Nephron progenitor cell (in vitro differentiated cells): ENCODE results near the gene DHX36.
A peak's percentile ranks its signal among the peaks of the same experiment; 100 is the strongest.

Source experiments
- DNase-seq: peaks from one replicate; pipeline ENCODE4 v3.0.0; 2021
- H3K27ac Mint-ChIP-seq: 2 replicates; pipeline ENCODE4 v1.8.0; 2021; ENCODE audit warnings: mild to moderate bottlenecking, moderate library complexity, mixed read lengths
- H3K27me3 Mint-ChIP-seq: 2 replicates; pipeline ENCODE4 v1.8.0; 2021; ENCODE audit warnings: mild to moderate bottlenecking, low read depth, mixed read lengths; ENCODE audit not compliant: poor library complexity
- H3K36me3 Mint-ChIP-seq: 2 replicates; pipeline ENCODE4 v1.8.0; 2021; ENCODE audit warnings: low read depth, mixed read lengths
- H3K4me1 Mint-ChIP-seq: 2 replicates; pipeline ENCODE4 v1.8.0; 2021; ENCODE audit warnings: mixed read lengths
- H3K4me3 Mint-ChIP-seq: 2 replicates; pipeline ENCODE4 v1.8.0; 2021; ENCODE audit warnings: mild to moderate bottlenecking, moderate library complexity, mixed read lengths
- H3K9me3 Mint-ChIP-seq: 2 replicates; pipeline ENCODE4 v1.8.0; 2021; ENCODE audit warnings: mild to moderate bottlenecking, moderate library complexity, mixed read lengths
- TF ChIP-seq, protein P1 (sequence below): fragments of 200-600 bp; sonication (generic); IDR thresholded peaks from 2 replicates; pipeline ENCODE4 v1.5.0; 2021; ENCODE audit warnings: antibody characterized with exemption

Gene DHX36

DNA sequence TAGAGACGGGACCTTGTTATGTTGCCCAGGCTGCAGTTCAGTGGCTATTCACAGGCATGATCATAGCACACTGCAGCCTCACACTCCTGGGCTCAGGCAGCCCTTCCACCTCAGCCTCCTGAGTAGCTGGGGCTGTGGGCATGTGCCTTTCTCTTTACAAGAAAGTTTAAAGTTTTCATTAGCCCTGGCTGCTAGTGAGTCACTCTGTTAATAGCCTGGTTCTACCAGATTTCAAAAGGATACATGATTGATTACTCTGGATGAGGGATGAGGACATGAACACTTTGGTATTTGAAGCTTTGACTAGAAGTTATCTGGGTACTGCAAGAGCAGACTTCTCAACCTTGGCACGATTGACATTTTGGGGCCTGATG, 95.1 kb downstream of the DHX36 start:
- Mint-ChIP-seq H3K36me3 (no peaks in the 10 kb centered on the region), H3K4me1 (peaks cover 39% of the 10 kb centered on the region), H3K27ac (peak overlapping the region; percentile 64), H3K9me3 (no peaks in the 10 kb centered on the region), H3K4me3 (no peak overlapping the region), H3K27me3 (no peaks in the 10 kb centered on the region)
- TF ChIP-seq, protein P1, sequence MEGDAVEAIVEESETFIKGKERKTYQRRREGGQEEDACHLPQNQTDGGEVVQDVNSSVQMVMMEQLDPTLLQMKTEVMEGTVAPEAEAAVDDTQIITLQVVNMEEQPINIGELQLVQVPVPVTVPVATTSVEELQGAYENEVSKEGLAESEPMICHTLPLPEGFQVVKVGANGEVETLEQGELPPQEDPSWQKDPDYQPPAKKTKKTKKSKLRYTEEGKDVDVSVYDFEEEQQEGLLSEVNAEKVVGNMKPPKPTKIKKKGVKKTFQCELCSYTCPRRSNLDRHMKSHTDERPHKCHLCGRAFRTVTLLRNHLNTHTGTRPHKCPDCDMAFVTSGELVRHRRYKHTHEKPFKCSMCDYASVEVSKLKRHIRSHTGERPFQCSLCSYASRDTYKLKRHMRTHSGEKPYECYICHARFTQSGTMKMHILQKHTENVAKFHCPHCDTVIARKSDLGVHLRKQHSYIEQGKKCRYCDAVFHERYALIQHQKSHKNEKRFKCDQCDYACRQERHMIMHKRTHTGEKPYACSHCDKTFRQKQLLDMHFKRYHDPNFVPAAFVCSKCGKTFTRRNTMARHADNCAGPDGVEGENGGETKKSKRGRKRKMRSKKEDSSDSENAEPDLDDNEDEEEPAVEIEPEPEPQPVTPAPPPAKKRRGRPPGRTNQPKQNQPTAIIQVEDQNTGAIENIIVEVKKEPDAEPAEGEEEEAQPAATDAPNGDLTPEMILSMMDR: no peak
- DNase-seq: no peak

DNA sequence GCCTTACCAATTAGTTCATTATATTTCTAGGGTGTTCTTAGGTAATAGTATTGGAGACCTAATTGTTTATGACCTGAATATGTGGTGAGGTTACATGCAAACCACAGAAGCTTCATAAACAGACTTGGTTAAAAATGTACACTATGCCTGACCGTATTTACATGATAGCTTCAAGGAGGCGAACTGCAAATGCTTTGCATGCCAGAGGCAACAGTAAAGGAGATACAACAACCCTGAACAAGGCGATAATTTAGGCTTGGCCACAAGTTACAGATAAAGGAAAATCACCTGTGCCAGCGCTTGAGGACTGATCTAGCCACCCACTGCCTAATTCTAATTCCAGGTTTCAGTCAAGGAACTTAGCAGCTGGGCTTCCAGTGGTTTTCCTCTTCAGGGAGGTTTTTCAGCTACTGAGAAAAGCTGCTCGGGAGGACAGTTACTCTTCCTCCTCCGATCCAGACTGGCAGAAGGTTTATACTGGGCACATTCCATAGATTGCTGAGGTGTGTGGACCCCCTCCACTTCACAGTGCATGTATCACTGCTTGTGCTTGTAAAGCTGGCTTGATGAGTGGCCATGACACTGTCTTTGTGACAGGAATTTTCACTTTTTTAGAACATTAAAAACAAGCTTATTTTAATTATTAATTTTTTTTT, 95.6 kb downstream of the DHX36 start:
- Mint-ChIP-seq H3K4me1 (peaks cover 44% of the 10 kb centered on the region), H3K36me3 (no peaks in the 10 kb centered on the region), H3K4me3 (no peak overlapping the region), H3K27ac (peak overlapping the region; percentile 42), H3K9me3 (no peaks in the 10 kb centered on the region), H3K27me3 (no peaks in the 10 kb centered on the region)
- TF ChIP-seq, protein P1: no peak
- DNase-seq: no peak

DNA sequence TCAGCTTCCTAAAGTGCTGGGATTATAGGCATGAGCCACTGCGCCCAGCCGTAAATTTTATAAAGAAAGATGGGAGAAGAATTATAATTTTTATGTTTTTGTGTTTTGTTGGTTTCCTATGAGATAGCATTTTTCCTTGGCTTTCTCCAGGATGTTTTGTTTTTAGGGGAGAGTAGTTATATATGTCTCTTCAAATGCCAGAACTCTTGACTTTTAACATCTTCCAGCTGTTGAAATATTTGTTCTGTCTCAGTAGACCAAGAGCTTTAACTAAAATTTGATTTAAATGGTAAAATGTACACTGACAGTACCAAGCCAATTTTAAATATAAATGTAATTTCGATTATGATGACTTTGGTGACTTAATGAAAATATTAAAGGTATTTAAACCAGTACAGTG, 96.8 kb downstream of the DHX36 start:
- no peak for DNase-seq
- H3K36me3 Mint-ChIP-seq: no peaks in the 10 kb centered on the region
- no peak overlapping the region for H3K27ac Mint-ChIP-seq
- no peak overlapping the region for H3K4me3 Mint-ChIP-seq
- peaks cover 41% of the 10 kb centered on the region for H3K4me1 Mint-ChIP-seq
- H3K9me3 Mint-ChIP-seq: no peaks in the 10 kb centered on the region
- no peaks in the 10 kb centered on the region for H3K27me3 Mint-ChIP-seq
- TF ChIP-seq, protein P1: no peak

DNA sequence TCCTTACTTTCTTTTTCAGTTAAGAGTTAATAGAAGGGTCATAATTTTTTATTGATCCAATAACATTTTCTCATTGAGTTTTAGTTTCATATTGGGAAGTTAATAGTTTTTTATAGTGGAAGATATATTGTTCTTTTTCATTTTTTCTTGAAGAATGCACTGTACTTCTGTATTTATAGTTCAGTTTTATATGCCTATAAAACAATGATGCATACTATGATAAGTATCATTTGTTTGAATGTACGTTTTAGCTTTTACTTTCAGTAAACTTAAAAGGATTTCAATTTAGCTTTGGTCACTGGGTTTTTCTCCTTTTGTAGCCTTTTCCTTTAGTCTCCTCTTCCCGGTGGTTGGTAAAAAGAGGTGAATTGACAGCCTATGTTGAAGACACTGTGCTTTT, 98.8 kb downstream of the DHX36 start:
- H3K27ac Mint-ChIP-seq: no peak overlapping the region
- H3K4me3 Mint-ChIP-seq: no peak overlapping the region
- no peaks in the 10 kb centered on the region for H3K27me3 Mint-ChIP-seq
- no peak for DNase-seq
- H3K9me3 Mint-ChIP-seq: no peaks in the 10 kb centered on the region
- peaks cover 43% of the 10 kb centered on the region for H3K4me1 Mint-ChIP-seq
- peaks cover 1% of the 10 kb centered on the region for H3K36me3 Mint-ChIP-seq
- TF ChIP-seq, protein P1: no peak

DNA sequence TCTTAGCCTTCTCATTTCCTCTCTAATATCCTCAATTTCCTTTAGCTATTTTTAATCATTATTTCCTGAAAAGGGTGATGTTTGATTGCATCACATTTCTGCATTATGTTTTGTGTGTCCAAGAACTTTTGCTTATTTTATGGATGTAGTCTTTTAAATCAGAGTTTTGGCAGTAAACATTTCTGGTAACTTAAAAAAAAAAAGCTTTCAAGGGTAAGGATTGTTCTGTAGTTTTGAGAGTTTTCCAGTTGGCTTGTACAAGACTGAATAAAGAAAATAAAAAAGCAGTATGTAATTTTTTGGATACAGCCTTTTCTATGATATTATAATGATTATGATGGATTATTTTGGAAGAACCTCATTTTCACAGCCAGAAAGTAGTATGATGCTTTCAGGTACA, 99.4 kb downstream of the DHX36 start:
- peaks cover 7% of the 10 kb centered on the region for H3K36me3 Mint-ChIP-seq
- no peak for DNase-seq
- H3K27me3 Mint-ChIP-seq: no peaks in the 10 kb centered on the region
- no peaks in the 10 kb centered on the region for H3K9me3 Mint-ChIP-seq
- H3K4me1 Mint-ChIP-seq: peaks cover 49% of the 10 kb centered on the region
- TF ChIP-seq, protein P1: no peak
- no peak overlapping the region for H3K27ac Mint-ChIP-seq
- no peak overlapping the region for H3K4me3 Mint-ChIP-seq

DNA sequence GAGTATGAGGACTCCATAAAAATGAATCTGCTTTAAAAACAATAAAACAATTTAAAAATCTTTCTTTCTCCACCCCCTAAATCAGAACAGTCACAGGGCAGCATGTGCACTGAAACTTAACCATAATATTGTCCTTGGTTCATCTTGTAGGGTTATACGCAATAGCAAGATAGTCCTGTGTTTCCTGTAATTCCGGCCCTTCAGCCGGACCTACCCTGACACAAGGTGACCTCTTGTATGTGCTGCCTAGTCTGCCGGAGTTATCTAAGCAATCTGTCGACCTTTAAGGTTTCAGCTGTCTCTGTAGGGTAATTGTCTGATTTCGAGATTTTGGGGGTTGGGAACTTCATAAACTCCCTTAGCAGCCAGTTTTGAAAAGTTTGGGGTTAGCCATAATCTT, 99.9 kb downstream of the DHX36 start:
- no peak for DNase-seq
- Mint-ChIP-seq H3K4me3 (no peak overlapping the region), H3K4me1 (peaks cover 45% of the 10 kb centered on the region), H3K27me3 (no peaks in the 10 kb centered on the region), H3K27ac (no peak overlapping the region), H3K36me3 (peaks cover 7% of the 10 kb centered on the region), H3K9me3 (no peaks in the 10 kb centered on the region)
- TF ChIP-seq, protein P1: no peak
